ENCODE results near the gene BCKDK.

BCKDK gene

DNA sequence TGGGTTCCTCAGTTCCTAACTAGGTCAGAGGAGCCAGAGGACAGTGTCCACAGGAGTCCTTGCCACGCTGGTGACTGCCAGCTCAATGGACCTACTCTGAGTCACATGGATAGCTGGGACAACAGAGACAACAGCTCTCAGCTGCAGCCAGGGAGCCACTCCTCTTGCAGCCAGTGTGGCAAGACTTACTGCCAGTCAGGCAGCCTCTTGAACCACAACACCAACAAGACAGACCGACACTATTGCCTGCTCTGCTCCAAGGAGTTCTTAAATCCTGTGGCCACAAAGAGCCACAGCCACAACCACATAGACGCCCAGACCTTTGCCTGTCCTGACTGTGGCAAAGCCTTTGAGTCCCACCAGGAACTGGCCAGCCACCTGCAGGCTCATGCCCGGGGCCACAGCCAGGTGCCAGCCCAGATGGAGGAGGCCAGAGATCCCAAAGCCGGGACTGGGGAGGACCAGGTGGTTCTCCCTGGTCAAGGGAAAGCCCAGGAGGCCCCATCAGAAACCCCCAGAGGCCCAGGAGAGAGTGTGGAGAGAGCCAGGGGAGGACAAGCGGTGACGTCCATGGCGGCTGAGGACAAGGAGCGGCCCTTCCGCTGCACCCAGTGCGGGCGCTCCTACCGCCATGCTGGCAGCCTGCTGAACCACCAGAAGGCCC lies 27.3 kb upstream of the BCKDK start:
- DNase-seq = no peak

DNA sequence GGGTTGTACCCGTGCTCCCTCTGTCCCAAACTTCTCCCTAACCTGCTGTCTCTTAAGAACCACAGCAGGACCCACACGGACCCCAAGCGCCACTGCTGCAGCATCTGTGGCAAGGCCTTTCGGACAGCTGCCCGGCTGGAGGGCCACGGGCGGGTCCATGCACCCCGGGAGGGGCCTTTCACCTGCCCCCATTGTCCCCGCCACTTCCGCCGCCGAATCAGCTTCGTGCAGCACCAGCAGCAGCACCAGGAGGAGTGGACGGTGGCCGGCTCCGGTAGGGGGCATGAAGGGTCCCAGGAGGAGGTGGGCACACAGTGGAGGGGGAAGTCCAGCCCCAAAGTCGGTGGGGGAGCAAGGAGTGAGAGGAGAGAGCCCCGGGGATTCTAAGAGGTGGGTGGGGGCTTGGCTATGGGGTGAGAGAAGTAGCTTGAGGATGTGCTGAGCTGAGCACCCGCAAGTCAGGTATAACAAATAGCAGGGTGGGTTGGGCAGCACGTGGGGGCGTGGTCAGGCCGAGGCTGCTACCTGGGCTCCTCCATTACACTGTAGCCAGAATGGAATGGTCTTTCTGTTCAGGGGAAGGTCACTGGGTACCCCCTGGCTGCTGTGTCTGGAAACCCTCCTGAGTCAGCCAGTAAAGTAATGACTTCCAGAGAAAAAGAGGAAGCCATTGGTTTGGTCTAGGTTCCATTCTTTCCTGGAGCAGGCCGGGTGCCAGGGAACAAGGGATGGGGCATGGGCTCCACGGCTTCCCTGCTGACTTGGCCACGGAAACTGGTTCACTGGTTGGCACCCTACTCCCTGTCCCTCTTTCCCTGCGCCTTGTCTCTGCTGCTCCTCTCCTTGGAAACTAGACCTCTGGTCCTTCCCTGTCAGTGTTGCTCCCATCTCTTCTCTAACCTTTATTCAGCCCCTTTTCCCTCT lies 26.5 kb upstream of the BCKDK start:
- no peak for DNase-seq

DNA sequence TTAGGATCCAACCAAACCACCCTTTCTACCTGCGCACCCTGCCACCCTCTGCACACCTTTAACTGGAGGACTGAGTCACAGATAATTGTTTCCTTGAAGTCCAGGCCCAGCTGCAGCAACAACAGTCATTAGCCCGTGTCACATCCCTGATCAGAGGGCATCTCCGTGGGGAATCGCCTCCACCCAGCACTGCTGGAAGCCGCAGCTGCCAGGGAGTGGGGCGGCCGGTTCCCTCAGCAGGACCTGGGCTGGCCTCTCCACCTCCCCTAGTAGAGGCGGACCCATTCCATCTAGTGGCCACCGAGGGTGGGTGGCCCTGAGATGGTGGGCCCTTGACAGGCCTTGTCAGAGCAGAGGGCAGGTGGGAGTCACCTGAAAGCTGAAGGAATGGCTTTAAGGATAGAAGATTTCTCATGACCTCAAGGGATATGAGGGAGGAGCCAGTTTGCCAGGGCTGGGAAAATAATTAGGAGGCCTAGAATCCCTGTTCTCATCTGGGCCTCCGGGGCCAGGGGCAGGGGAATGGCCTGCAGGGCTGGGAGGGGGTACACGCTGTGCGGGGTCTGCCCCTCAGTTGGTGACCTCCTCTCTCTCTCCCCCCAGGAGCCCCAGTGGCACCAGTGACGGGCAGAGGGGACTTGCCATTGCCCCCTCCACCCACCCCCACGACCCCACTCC lies 25.7 kb upstream of the BCKDK start:
- no peak for DNase-seq

- DNase-seq = no peak
Observed at GRCh38 chr16:31083081-31083480, 25.1 kb upstream of the BCKDK start.

- DNase-seq = no peak
Observed at GRCh38 chr16:31083556-31083955, 24.6 kb upstream of the BCKDK start.

- DNase-seq = no peak
Observed at GRCh38 chr16:31083981-31084380, 24.2 kb upstream of the BCKDK start.

DNA sequence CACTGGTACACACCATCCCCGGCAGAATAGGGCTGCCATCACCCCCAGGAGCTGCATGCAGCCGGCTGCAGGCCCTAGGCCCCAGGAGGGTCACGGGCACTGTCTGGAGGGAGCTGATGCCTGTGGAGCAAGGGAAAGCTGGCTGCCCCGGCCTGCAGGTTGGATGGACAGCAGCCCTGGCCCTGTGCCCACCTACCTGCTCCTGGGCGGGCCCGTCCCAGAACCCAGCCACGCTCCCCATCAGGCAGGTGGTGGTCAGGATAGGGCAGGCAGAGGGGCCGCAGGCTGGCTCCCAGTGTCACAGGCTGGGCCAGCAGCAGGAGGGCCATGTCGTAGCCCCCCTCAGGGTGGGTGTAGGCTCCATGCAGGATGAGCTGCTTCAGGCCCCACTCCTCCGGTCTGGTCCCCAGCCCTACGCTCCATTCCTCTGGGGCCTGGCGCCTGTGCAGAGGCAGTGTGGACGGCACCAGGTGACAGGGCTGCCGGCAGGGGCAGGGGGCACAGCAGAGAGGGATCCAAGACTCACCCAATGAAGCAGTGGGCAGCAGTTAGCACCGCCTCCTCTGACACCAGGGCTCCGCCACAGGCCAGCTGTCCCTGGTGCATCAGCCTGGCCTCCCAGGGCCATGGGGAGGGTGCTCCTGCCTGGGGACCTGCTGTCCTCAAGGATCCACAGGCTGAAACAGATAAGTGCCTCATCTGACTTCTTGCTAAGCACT lies 23.4 kb upstream of the BCKDK start:
- DNase-seq = no peak

DNA sequence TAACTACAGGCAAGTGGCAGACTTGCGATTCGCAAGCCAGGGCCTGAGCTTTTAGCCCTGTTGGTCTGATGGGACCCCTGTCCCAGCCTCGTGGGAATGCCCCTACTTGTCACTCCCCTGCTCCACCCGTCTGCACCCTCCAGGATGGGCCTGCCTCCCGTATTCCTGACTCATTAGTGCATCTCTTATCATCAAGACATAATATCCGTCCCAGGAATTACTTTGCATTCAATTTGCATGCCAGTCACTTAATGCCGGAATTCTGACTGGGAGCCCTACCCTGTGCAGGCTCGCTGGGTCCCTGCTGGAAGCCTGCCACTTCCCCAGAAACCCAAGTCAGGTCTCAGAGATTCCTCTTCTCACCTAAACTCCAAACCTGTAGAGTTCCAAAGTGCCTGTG lies 22.8 kb upstream of the BCKDK start:
- no peak for DNase-seq

- no peak for DNase-seq
Observed at GRCh38 chr16:31085873-31086628, 22.1 kb upstream of the BCKDK start.

DNA sequence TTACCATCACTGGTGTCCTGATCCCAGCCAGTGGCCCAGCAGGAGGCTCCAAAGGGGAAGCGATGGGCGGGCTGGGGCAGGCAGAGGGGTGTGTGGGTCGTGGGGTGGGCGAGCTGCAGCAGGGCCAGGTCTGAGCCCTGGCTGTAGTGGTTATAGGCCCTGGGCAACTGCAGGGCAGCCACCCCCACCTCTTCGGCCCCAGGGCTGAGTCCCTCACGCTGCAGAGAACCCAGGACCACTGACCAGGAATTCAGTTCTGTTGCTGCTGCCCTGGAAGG lies 21.6 kb upstream of the BCKDK start:
- DNase-seq = no peak

GRCh38 chr16:31087481-31087880 lies 20.7 kb upstream of the BCKDK start:
- DNase-seq = no peak

DNA sequence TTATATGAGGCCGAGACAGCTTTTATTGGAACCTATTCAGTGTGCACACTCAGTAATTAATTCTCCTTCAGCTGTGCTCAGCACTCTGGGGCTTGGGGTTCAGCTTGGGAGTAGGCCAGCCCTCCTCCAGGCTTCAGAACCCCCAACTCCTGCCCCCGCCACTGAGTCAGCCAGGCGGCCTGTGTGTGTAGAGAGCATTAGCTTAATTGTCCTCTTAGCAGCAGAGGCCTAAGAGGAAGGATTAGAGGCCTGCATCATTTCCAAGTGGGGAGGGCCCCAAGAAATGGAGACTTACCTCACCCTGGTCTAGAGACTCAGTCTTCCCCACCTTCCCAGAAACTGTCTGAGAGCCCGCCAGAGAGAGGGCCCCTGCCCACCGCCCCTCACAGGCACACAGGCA lies 20.2 kb upstream of the BCKDK start:
- DNase-seq = no peak

DNA sequence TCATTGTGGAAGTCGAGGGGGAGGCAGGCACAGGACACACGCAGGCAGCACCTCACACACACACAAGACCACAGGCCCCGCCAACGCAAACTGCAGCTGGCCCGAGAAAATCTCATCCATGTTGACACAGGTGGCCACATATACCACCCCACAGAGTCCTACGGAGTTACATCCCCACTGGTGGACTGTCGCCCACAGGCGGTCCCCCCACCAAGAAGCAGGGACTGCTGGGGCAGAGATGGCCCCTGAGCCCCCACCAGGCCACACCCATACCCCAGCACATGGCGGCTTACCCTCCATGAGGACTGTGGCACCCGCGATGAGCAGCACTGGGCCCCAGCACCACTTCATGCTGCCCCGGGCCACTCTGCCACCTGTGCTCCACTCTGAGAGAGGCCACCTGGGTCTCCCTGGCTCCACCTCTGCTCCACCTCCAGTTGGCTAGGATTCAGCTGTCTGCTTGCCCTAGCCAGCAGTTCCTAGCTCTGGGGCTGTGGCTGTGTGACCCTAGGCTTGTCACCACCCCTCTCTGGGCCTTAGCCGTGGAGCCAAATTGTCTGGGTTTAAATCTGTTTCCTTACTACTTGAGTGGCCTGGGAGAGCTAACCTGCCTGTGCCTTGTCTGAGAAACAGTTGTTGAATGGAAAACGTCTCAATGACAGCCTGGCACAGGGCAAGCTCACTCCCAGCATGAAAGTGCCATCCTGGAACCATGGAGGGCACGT lies 19.6 kb upstream of the BCKDK start, which contains the start of gene PRSS53:
TSS of gene PRSS53 (minus strand) at position 485 of the 725 bp plus-strand sequence. CDS start at position 351, 134 bp downstream.
- DNase-seq = no peak

- DNase-seq = no peak
Observed at GRCh38 chr16:31089199-31089598, 19.0 kb upstream of the BCKDK start.

- no peak for DNase-seq
Observed at GRCh38 chr16:31090540-31090939, 17.6 kb upstream of the BCKDK start.

GRCh38 chr16:31092330-31092729 lies 15.9 kb upstream of the BCKDK start:
- no peak for DNase-seq

- no peak for DNase-seq
Observed at GRCh38 chr16:31093132-31093703, 15.0 kb upstream of the BCKDK start.

GRCh38 chr16:31094088-31094423 lies 14.1 kb upstream of the BCKDK start:
- DNase-seq = no peak

GRCh38 chr16:31094424-31095120 lies 13.6 kb upstream of the BCKDK start, which contains the start of gene VKORC1:
TSS of gene VKORC1 (minus strand) at chr16:31094797. CDS start at chr16:31094729, 68 bp downstream.
- DNase-seq = peak; percentile 86

- no peak for DNase-seq
Observed at GRCh38 chr16:31099860-31100638, 8.1 kb upstream of the BCKDK start.

Data from activated T-cell treated with anti-CD3 and anti-CD28 coated beads, Interleukin-2, amount 50 U/mL, for 1 hour (primary cell).